ENCODE results near the gene USP16.

- TF ChIP-seq GATA2 (IDR thresholded peaks at IDR 0.05; ENCODE audit: low read depth, low read length) (no peak), GATA3 (IDR thresholded peaks at IDR 0.05; ENCODE audit: low read depth, low read length) (no peak)
These were observed 6.4 kb downstream of the USP16 start for GRCh38 chr21:29030909-29031308.

Measured in SH-SY5Y (cell line).